ENCODE results near the gene COX5B. TPM values are rescaled to one million over a fixed set of nuclear protein-coding genes. Genes with fewer than 3 reads are reported as not detected.
A peak's percentile ranks its signal among the peaks of the same experiment; 100 is the strongest.
"Not testable (repeated sequence)": the region's sequence is repeated elsewhere in the genome, so short reads cannot be mapped to it uniquely, and the experiment has no call there.

COX5B gene
- total RNA-seq, 1 donor from 2014 or later = 156 TPM

DNA sequence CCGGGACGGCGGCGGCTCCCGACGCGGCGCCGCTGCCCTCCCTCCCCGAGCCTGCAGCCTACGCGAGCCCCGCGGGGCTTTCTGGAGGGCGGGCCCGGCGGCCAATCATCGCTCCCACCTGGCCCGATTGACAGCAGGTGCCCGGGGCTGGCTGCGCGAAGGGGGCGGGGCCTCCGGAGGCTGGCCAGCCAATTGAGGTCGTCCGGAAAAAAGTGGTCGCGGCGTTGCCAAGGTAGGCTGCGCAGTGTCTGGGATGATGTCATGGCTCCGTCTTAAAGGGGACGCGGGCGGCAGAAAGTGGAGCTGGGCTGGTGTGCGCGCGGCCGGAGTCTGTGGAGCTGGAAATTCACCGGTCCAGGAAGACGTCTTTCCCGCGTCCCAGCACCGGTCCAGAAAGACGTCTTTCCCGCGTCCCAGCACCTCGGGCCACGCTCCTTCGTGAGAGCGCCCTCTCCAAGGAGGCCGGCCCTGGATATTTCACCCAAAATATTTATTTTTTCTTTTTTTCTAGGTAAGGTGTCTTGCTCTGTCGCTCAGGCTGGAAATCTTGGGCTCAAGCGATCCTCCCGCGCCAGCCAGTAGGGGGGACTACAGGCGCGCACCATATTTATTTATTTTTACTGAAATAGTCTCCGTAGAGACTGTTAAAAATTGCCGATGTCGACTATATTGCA, 18.2 kb downstream of the COX5B start, which contains the start of gene ACTR1B:
Gene ACTR1B (minus strand): TSS at position 83 of the 674 bp plus-strand sequence. CDS start 154 bp downstream, outside the sequence.
- Mint-ChIP-seq H3K27ac (peak within 1 kb of the TSS; percentile 91), H3K4me1 (peaks cover 28% of the 10 kb centered on the region), H3K27me3 (no peaks in the 10 kb centered on the region), H3K36me3 (ENCODE audit: low read depth) (peaks cover 21% of the 10 kb centered on the region), H3K9me3 (no peaks in the 10 kb centered on the region), H3K4me3 (peak within 1 kb of the TSS; percentile 92)
- DNase-seq = peak; percentile 93
- intact Hi-C loops (cut with micrococcal nuclease) = loop anchor here (1.0 to 10.0 kb wide), 12 partner anchors 19 to 1828 kb away; partner anchors contain the start of genes ANKRD39, C2orf15, CNNM3 and CNNM4
- ChIA-PET CTCF (interaction anchor here (1.4 to 2.9 kb wide), 4 partner anchors 11 to 74 kb away, joined by 4 to 18 read pairs (median 10); partner anchors contain the start of gene COX5B), POLR2A (interaction anchor here (0.6 to 7.5 kb wide), 9 partner anchors 9 to 188 kb away, joined by 3 to 207 read pairs (median 4); partner anchors contain the start of genes ANKRD36B and COX5B)
- peak; percentile 89 for ATAC-seq (ENCODE audit: low read depth)
- TF ChIP-seq, protein P1, sequence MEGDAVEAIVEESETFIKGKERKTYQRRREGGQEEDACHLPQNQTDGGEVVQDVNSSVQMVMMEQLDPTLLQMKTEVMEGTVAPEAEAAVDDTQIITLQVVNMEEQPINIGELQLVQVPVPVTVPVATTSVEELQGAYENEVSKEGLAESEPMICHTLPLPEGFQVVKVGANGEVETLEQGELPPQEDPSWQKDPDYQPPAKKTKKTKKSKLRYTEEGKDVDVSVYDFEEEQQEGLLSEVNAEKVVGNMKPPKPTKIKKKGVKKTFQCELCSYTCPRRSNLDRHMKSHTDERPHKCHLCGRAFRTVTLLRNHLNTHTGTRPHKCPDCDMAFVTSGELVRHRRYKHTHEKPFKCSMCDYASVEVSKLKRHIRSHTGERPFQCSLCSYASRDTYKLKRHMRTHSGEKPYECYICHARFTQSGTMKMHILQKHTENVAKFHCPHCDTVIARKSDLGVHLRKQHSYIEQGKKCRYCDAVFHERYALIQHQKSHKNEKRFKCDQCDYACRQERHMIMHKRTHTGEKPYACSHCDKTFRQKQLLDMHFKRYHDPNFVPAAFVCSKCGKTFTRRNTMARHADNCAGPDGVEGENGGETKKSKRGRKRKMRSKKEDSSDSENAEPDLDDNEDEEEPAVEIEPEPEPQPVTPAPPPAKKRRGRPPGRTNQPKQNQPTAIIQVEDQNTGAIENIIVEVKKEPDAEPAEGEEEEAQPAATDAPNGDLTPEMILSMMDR (IDR thresholded peaks at IDR 0.05) = no peak

DNA sequence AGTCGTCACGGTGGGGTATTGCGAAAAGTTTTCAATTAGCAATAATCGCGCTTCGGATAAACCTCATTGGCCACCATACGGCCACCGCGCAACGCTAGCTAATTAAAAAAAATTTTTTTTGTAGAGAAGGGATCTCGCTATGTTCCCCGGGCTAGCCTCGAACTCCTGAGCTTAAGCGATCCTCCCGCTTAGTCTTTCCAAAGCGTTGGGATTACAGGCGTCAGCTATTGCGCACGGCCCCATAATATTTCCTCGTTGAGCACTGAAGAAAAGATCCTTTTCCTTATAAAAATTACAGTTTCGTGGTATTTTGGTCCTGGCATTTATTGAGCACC, 18.7 kb downstream of the COX5B start:
- no peaks in the 10 kb centered on the region for H3K27me3 Mint-ChIP-seq
- peak overlapping the region; percentile 92 for H3K4me3 Mint-ChIP-seq
- ChIA-PET POLR2A (interaction anchor here (0.7 to 7.5 kb wide), 8 partner anchors 9 to 75 kb away, joined by 3 to 207 read pairs (median 4); partner anchors contain the start of genes ANKRD36B and COX5B), CTCF (interaction anchor here (1.4 to 2.9 kb wide), 4 partner anchors 11 to 74 kb away, joined by 4 to 18 read pairs (median 10); partner anchors contain the start of gene COX5B)
- intact Hi-C loops (cut with micrococcal nuclease) = loop anchor here (1.0 to 10.0 kb wide), 11 partner anchors 19 to 1828 kb away; partner anchors contain the start of genes ANKRD39, C2orf15, CNNM3 and CNNM4
- peak overlapping the region; percentile 89 for H3K27ac Mint-ChIP-seq
- H3K36me3 Mint-ChIP-seq (ENCODE audit: low read depth) = peaks cover 20% of the 10 kb centered on the region
- TF ChIP-seq, protein P1 (IDR thresholded peaks at IDR 0.05) = no peak
- DNase-seq (no peak), ATAC-seq (ENCODE audit: low read depth) (no peak)
- H3K4me1 Mint-ChIP-seq = peaks cover 32% of the 10 kb centered on the region
- H3K9me3 Mint-ChIP-seq = no peaks in the 10 kb centered on the region

DNA sequence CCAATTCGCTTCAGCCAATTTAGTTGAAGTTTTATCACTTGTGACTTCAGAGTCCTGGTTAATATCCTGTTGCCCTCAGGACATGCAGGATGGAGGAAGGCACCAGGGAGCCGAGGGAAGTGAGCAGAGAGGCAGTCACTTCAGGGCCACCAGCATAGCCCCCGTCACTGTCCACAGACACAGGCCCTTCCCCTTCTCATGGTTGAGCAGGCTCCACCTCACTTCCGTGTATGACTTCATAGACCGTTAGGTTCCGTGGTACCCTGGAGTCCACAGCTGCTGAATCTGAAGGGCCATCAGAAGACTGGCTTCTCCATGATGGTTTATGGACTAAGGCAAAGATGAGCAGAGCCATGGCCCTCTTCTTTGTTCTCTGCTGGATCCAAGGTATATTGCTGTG, 23.6 kb downstream of the COX5B start, which contains the start of gene C2orf92:
Gene C2orf92 (plus strand): TSS at position 266 of the 400 bp plus-strand sequence. CDS start 76 bp downstream, at position 342.
- H3K4me3 Mint-ChIP-seq = no peak within 1 kb of the TSS

DNA sequence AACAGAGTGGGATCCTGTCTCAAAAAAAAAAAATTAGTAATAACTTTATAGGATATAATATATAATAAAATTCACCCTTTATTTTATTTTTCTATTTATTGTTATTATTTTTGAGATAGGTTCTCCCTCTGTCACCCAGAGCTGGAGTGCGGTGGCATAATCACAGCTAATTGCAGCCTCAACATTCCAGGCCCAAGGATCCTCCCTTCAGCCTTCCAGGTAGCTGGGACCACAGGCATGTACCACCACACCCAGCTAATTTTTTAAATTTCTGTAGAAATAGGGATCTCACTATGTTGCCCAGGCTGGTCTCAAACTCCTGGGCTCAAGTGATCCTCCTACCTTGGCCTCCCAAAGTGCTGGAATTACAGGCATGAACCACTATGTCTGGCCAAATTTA, 24.6 kb downstream of the COX5B start:
- intact Hi-C loops (cut with micrococcal nuclease) = no loop called here
- Mint-ChIP-seq H3K4me1 (peaks cover 7% of the 10 kb centered on the region), H3K27ac (no peak overlapping the region), H3K27me3 (no peaks in the 10 kb centered on the region), H3K4me3 (no peak overlapping the region), H3K36me3 (ENCODE audit: low read depth) (peaks cover 1% of the 10 kb centered on the region), H3K9me3 (no peaks in the 10 kb centered on the region)
- DNase-seq (no peak), ATAC-seq (ENCODE audit: low read depth) (no peak)
- CTCF ChIA-PET = no interaction called here
- POLR2A ChIA-PET = no interaction called here
- TF ChIP-seq, protein P1 (IDR thresholded peaks at IDR 0.05) = no peak

More for the DNA sequence above, 23.6 kb downstream of the COX5B start, which contains the start of gene C2orf92:
- no peaks in the 10 kb centered on the region for H3K9me3 Mint-ChIP-seq
- CTCF ChIA-PET = no interaction called here
- POLR2A ChIA-PET = interaction anchor here (1.5 kb wide), 1 partner anchor 24 kb away, joined by 5 read pairs; the partner anchor contains the start of gene COX5B
- peaks cover 8% of the 10 kb centered on the region for H3K4me1 Mint-ChIP-seq
- H3K36me3 Mint-ChIP-seq (ENCODE audit: low read depth) = peaks cover 1% of the 10 kb centered on the region
- ATAC-seq (ENCODE audit: low read depth) = peak; percentile 89
- TF ChIP-seq, protein P1 (IDR thresholded peaks at IDR 0.05) = no peak
- intact Hi-C loops (cut with micrococcal nuclease) = loop anchor here (10.0 kb wide), 1 partner anchor 355 kb away; no protein-coding TSS in a partner anchor
- DNase-seq = no peak
- H3K27ac Mint-ChIP-seq = peak within 1 kb of the TSS; percentile 73
- H3K27me3 Mint-ChIP-seq = no peaks in the 10 kb centered on the region

DNA sequence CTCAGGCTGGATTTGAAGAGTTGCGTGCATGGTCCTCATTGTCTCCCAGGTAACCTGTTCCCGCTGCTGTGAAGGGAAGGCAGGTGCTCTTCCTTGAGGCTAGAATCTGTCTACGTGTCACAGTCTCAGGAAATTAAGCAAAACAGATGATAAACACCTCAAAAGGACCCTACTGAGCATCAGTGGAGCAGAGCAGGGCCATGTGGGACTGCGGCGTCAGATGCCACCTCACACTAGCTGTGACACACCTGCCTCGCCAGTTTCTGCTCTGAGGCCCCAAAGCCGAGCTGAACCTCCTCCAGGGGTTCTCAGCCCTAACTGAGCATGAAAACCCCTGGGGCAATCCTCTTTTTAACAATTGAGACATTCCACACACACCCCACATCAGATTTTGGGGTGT, 25.7 kb downstream of the COX5B start:
- H3K27me3 Mint-ChIP-seq = no peaks in the 10 kb centered on the region

DNA sequence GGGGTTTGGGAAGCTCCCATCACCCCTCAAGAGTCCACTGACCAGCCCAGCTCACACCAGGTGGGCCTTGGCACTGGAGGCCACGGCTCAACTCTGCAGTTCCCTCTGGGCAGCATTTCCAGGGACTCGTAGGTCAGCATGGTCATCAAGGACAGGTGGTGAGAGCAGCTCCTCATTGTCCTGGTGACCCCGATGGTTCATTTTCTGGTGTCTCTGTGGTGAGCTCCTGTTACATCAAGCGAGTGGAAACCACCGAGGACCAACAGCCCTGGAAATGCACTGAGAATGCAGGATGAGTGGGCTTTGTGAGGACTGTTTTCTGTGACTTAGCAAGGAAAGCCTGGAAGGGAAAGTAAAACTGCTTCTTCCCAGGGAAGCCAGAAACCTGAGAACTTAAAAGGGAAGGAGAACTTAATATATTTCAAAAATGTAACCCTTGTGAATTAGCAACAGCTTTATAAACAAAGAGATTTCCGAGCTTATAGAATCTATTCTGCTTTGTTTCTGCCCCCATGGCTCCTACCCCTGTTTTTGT, 26.8 kb downstream of the COX5B start:
- H3K36me3 Mint-ChIP-seq (ENCODE audit: low read depth); H3K4me3 Mint-ChIP-seq; H3K27me3 Mint-ChIP-seq; DNase-seq; H3K4me1 Mint-ChIP-seq; H3K9me3 Mint-ChIP-seq; H3K27ac Mint-ChIP-seq; intact Hi-C loops (cut with micrococcal nuclease); ATAC-seq (ENCODE audit: low read depth); CTCF ChIA-PET: not testable (repeated sequence)
- POLR2A ChIA-PET = interaction anchor here (1.5 kb wide), 1 partner anchor 9 kb away, joined by 8 read pairs; the partner anchor contains the start of gene ACTR1B

More for the DNA sequence above, 25.7 kb downstream of the COX5B start:
- TF ChIP-seq, protein P1 (IDR thresholded peaks at IDR 0.05) = no peak
- ATAC-seq (ENCODE audit: low read depth) = no peak
- ChIA-PET CTCF (no interaction called here), POLR2A (no interaction called here)
- intact Hi-C loops (cut with micrococcal nuclease) = no loop called here
- no peak for DNase-seq
- Mint-ChIP-seq H3K36me3 (ENCODE audit: low read depth) (peaks cover 1% of the 10 kb centered on the region), H3K4me1 (peaks cover 7% of the 10 kb centered on the region), H3K9me3 (no peaks in the 10 kb centered on the region), H3K27ac (no peak overlapping the region), H3K4me3 (no peak overlapping the region)

Measured in activated B cell treated with CpG ODN at 0.5 μM for 24 hours (primary cell).